Mesendoderm (in vitro differentiated cells): Measurements from ENCODE around the gene SH3BP4.
A peak's percentile ranks its signal among the peaks of the same experiment; 100 is the strongest.

Experiments
- DNase-seq: peaks from one replicate; pipeline ENCODE4 v3.0.0; 2013
- H2AK5ac ChIP-seq: 2 replicates; pipeline ENCODE4 v1.6.1; 2013; ENCODE audit warnings: low read length, inconsistent platforms
- H2BK120ac ChIP-seq: 2 replicates; pipeline ENCODE4 v1.6.1; 2013; ENCODE audit warnings: low read depth, mild to moderate bottlenecking, low read length, moderate library complexity, mixed read lengths
- H2BK15ac ChIP-seq: replicated peaks from 2 replicates; pipeline ENCODE4 v1.6.1; 2013; ENCODE audit warnings: low read depth, mild to moderate bottlenecking, moderate library complexity
- H2BK5ac ChIP-seq: 2 replicates; pipeline ENCODE4 v1.6.1; 2013; ENCODE audit warnings: low read length, inconsistent platforms
- H3K18ac ChIP-seq: 2 replicates; pipeline ENCODE4 v1.6.1; 2013; ENCODE audit warnings: mild to moderate bottlenecking, low read length, mixed read lengths
- H3K23ac ChIP-seq: one replicate; pipeline ENCODE4 v1.6.1; 2013; ENCODE audit warnings: low read length
- H3K27ac ChIP-seq: 2 replicates; pipeline ENCODE4 v1.5.1; 2013; ENCODE audit warnings: low read depth, mild to moderate bottlenecking, inconsistent platforms, low read length, moderate library complexity
- H3K27me3 ChIP-seq: 2 replicates; pipeline ENCODE4 v1.6.1; 2013; ENCODE audit warnings: low read length, control low read depth, mild to moderate bottlenecking, inconsistent platforms; ENCODE audit not compliant: insufficient read depth, poor library complexity
- H3K36me3 ChIP-seq: 2 replicates; pipeline ENCODE4 v1.6.1; 2013; ENCODE audit warnings: low read length, inconsistent platforms; ENCODE audit not compliant: control insufficient read depth, insufficient read depth
- H3K4ac ChIP-seq: one replicate; pipeline ENCODE4 v1.6.1; 2013; ENCODE audit warnings: low read depth, mild to moderate bottlenecking, low read length, moderate library complexity
- H3K4me1 ChIP-seq: 2 replicates; pipeline ENCODE4 v1.6.1; 2013; ENCODE audit warnings: low read depth, low read length, inconsistent platforms; ENCODE audit not compliant: control insufficient read depth
- H3K4me2 ChIP-seq: 2 replicates; pipeline ENCODE4 v1.6.1; 2013; ENCODE audit warnings: low read length
- H3K4me3 ChIP-seq: 2 replicates; pipeline ENCODE4 v1.5.1; 2013; ENCODE audit warnings: mild to moderate bottlenecking, low read length
- H3K56ac ChIP-seq: one replicate; pipeline ENCODE4 v1.6.1; 2013; ENCODE audit warnings: low read length
- H3K79me1 ChIP-seq: 2 replicates; pipeline ENCODE4 v1.6.1; 2013; ENCODE audit warnings: low read length, inconsistent platforms
- H3K79me2 ChIP-seq: 2 replicates; pipeline ENCODE4 v1.6.1; 2013; ENCODE audit warnings: mild to moderate bottlenecking, low read length; ENCODE audit not compliant: control insufficient read depth, insufficient read depth
- H3K9ac ChIP-seq: 2 replicates; pipeline ENCODE4 v1.6.1; 2013; ENCODE audit warnings: low read length, inconsistent platforms
- H4K5ac ChIP-seq: one replicate; pipeline ENCODE4 v1.6.1; 2013; ENCODE audit warnings: low read length
- H4K8ac ChIP-seq: one replicate; pipeline ENCODE4 v1.6.1; 2013; ENCODE audit warnings: low read depth, mild to moderate bottlenecking, control low read depth, low read length, moderate library complexity
- WGBS: extraction: QIAGEN DNeasy Blood & Tissue Kit; methylation state at CpG from one replicate; pipeline ENCODE4 v1.1.7; 2013; ENCODE audit warnings: low lambda C conversion rate, missing lambda C conversion rate; ENCODE audit not compliant: insufficient coverage; ENCODE audit errors: extremely low coverage; 5-methylcytosine and 5-hydroxymethylcytosine counted together

SH3BP4 gene

GRCh38 chr2:234970099-234970440 is 18.3 kb downstream of the SH3BP4 start:
- H3K18ac ChIP-seq: no peak overlapping the region
- H3K36me3 ChIP-seq: peaks cover 3% of the 10 kb centered on the region
- no peak overlapping the region for H3K27ac ChIP-seq

GRCh38 chr2:234970477-234970882 is 18.7 kb downstream of the SH3BP4 start:
- no peak for DNase-seq
- Histone ChIP-seq H3K4me3 (no peak overlapping the region), H2BK120ac (no peak overlapping the region), H3K27me3 (no peaks in the 10 kb centered on the region), H3K9ac (no peak overlapping the region), H3K36me3 (peaks cover 3% of the 10 kb centered on the region), H4K5ac (no peak overlapping the region), H3K4ac (no peak overlapping the region), H3K18ac (no peak overlapping the region), H3K56ac (no peak overlapping the region), H3K79me1 (peaks cover 47% of the 10 kb centered on the region), H3K27ac (no peak overlapping the region), H3K23ac (no peak overlapping the region), H2AK5ac (no peak overlapping the region), H2BK5ac (no peak overlapping the region), H3K4me2 (no peak overlapping the region), H2BK15ac (no peak overlapping the region), H3K79me2 (peaks cover 83% of the 10 kb centered on the region), H4K8ac (no peak overlapping the region), H3K4me1 (peaks cover 19% of the 10 kb centered on the region)
- no CpG with 5 or more reads among the region's 13 CpGs for WGBS

More at GRCh38 chr2:234970099-234970440, 18.3 kb downstream of the SH3BP4 start:
- Histone ChIP-seq H3K56ac (peak overlapping the region; percentile 69), H3K27me3 (no peaks in the 10 kb centered on the region), H3K4me1 (peaks cover 16% of the 10 kb centered on the region), H3K9ac (peak overlapping the region; percentile 18), H4K8ac (no peak overlapping the region), H2BK120ac (no peak overlapping the region), H4K5ac (no peak overlapping the region), H3K23ac (no peak overlapping the region), H3K4me2 (no peak overlapping the region), H2BK5ac (peak overlapping the region; percentile 74), H2BK15ac (no peak overlapping the region), H3K79me2 (peaks cover 83% of the 10 kb centered on the region), H3K4me3 (no peak overlapping the region), H3K4ac (no peak overlapping the region), H3K79me1 (peaks cover 43% of the 10 kb centered on the region), H2AK5ac (peak overlapping the region; percentile 65)
- no peak for DNase-seq
- WGBS: no CpG with 5 or more reads among the region's 7 CpGs

GRCh38 chr2:234971496-234971895 is 19.7 kb downstream of the SH3BP4 start:
- Histone ChIP-seq H3K4ac (no peak overlapping the region), H3K4me3 (no peak overlapping the region), H2BK5ac (no peak overlapping the region), H3K4me2 (no peak overlapping the region), H3K4me1 (peaks cover 19% of the 10 kb centered on the region), H3K18ac (no peak overlapping the region), H3K79me1 (peaks cover 49% of the 10 kb centered on the region), H3K27me3 (no peaks in the 10 kb centered on the region), H3K9ac (no peak overlapping the region), H4K5ac (no peak overlapping the region), H3K79me2 (peaks cover 86% of the 10 kb centered on the region), H3K36me3 (peaks cover 3% of the 10 kb centered on the region), H2AK5ac (no peak overlapping the region), H3K23ac (no peak overlapping the region), H2BK15ac (no peak overlapping the region), H2BK120ac (no peak overlapping the region), H3K56ac (no peak overlapping the region), H3K27ac (no peak overlapping the region), H4K8ac (no peak overlapping the region)
- DNase-seq: no peak
- WGBS: no CpG with 5 or more reads among the region's 7 CpGs

DNA sequence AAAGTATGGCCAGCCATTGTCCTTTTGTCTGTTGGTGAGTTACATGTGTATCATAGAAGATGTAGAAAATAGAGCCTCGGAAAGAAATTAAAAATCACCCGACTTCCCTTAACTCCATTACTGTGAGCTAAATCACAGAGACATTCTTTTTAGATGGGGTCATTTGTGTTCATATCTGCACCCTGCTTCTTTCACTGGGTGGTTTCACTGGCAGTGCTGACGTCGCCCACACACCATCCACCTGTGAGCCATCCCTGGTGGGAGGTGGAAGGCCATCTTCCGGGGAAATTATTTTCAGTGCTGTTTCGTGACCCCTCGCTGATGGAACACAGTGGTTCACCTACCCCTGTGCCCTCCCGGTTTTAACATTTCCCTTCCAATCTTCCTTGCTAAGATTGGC is 21.2 kb downstream of the SH3BP4 start:
- no peak overlapping the region for H2BK15ac ChIP-seq
- no peak overlapping the region for H3K56ac ChIP-seq
- H3K4me3 ChIP-seq: no peak overlapping the region
- no peak overlapping the region for H3K27ac ChIP-seq
- H3K4me2 ChIP-seq: no peak overlapping the region
- H2AK5ac ChIP-seq: no peak overlapping the region
- H2BK5ac ChIP-seq: no peak overlapping the region
- no peak for DNase-seq
- no peak overlapping the region for H3K9ac ChIP-seq
- H3K4ac ChIP-seq: no peak overlapping the region
- no peak overlapping the region for H3K23ac ChIP-seq
- H4K8ac ChIP-seq: no peak overlapping the region
- H3K36me3 ChIP-seq: peaks cover 3% of the 10 kb centered on the region
- H2BK120ac ChIP-seq: no peak overlapping the region
- H3K79me1 ChIP-seq: peaks cover 48% of the 10 kb centered on the region
- WGBS: no CpG with 5 or more reads among the region's 8 CpGs
- H3K4me1 ChIP-seq: peaks cover 19% of the 10 kb centered on the region
- H3K79me2 ChIP-seq: peaks cover 85% of the 10 kb centered on the region
- no peaks in the 10 kb centered on the region for H3K27me3 ChIP-seq
- no peak overlapping the region for H3K18ac ChIP-seq
- no peak overlapping the region for H4K5ac ChIP-seq

- DNase-seq: peak; percentile 85
- H3K4me1 ChIP-seq: peaks cover 6% of the 10 kb centered on the region
- WGBS: no CpG with 5 or more reads among the region's 30 CpGs
- H4K5ac ChIP-seq: no peak overlapping the region
- no peak overlapping the region for H3K4me3 ChIP-seq
- H3K4ac ChIP-seq: no peak overlapping the region
- H2BK15ac ChIP-seq: no peak overlapping the region
- peak overlapping the region; percentile 42 for H2BK5ac ChIP-seq
- peak overlapping the region; percentile 3 for H3K23ac ChIP-seq
- H3K56ac ChIP-seq: peak overlapping the region; percentile 49
- H2AK5ac ChIP-seq: no peak overlapping the region
- peaks cover 85% of the 10 kb centered on the region for H3K79me2 ChIP-seq
- H4K8ac ChIP-seq: no peak overlapping the region
- H3K27ac ChIP-seq: peak overlapping the region; percentile 20
- H3K27me3 ChIP-seq: no peaks in the 10 kb centered on the region
- peaks cover 2% of the 10 kb centered on the region for H3K36me3 ChIP-seq
- H3K4me2 ChIP-seq: no peak overlapping the region
- no peak overlapping the region for H2BK120ac ChIP-seq
- peaks cover 50% of the 10 kb centered on the region for H3K79me1 ChIP-seq
- H3K18ac ChIP-seq: peak overlapping the region; percentile 5
- H3K9ac ChIP-seq: peak overlapping the region; percentile 23
Observed at GRCh38 chr2:234974501-234975385, 22.9 kb downstream of the SH3BP4 start.
